GM19452 (cell line): ENCODE data around the gene TM4SF5.

Experiments
- ATAC-seq: cut with Tn5 transposase; IDR thresholded peaks from one replicate; pipeline ENCODE4 v1.9.1; 2021; ENCODE audit not compliant: unreplicated experiment

TM4SF5 gene

GRCh38 chr17:4771519-4772234 is at the start of gene TM4SF5:
TSS of gene TM4SF5 (plus strand) at chr17:4771886. CDS start at chr17:4771923, 37 bp downstream.
- ATAC-seq, result no peak

GRCh38 chr17:4722678-4723240 is 48.9 kb upstream of the TM4SF5 start:
- no peak for ATAC-seq

GRCh38 chr17:4724650-4725049 is 47.0 kb upstream of the TM4SF5 start:
- ATAC-seq, result no peak

- no peak for ATAC-seq
Observed at GRCh38 chr17:4725646-4726310, 45.9 kb upstream of the TM4SF5 start.

- ATAC-seq, result no peak
Observed at GRCh38 chr17:4728124-4728523, 43.6 kb upstream of the TM4SF5 start.

GRCh38 chr17:4733073-4733531 is 38.6 kb upstream of the TM4SF5 start:
- ATAC-seq, result no peak

- ATAC-seq, result no peak
Observed at GRCh38 chr17:4734857-4735475, 36.7 kb upstream of the TM4SF5 start.

GRCh38 chr17:4735876-4736651 is 35.6 kb upstream of the TM4SF5 start:
- ATAC-seq, result no peak

GRCh38 chr17:4738136-4739121 is 33.3 kb upstream of the TM4SF5 start:
- ATAC-seq, result no peak

- peak; percentile 51 for ATAC-seq
Observed at GRCh38 chr17:4739122-4740024, 32.3 kb upstream of the TM4SF5 start, which contains the start of the genes CXCL16 and ZMYND15. TSS of gene CXCL16 (minus strand) at chr17:4739928. CDS start at chr17:4739339, 589 bp downstream. TSS of gene ZMYND15 (plus strand) at chr17:4739833. CDS start at chr17:4740549, 716 bp downstream.

GRCh38 chr17:4740025-4740351 is 31.7 kb upstream of the TM4SF5 start:
- ATAC-seq, result no peak

- ATAC-seq, result no peak
Observed at GRCh38 chr17:4740584-4740983, 31.1 kb upstream of the TM4SF5 start.

- no peak for ATAC-seq
Observed at GRCh38 chr17:4741544-4741943, 30.1 kb upstream of the TM4SF5 start.

- ATAC-seq, result no peak
Observed at GRCh38 chr17:4742133-4742532, 29.6 kb upstream of the TM4SF5 start.

- no peak for ATAC-seq
Observed at GRCh38 chr17:4742629-4743028, 29.1 kb upstream of the TM4SF5 start.

- ATAC-seq, result no peak
Observed at GRCh38 chr17:4743216-4743615, 28.5 kb upstream of the TM4SF5 start.

GRCh38 chr17:4743898-4744297 is 27.8 kb upstream of the TM4SF5 start:
- ATAC-seq, result no peak
